HepG2 (cell line): ENCODE measurements around the gene RGS10. TPM values are rescaled to one million over a fixed set of nuclear protein-coding genes. Genes with fewer than 3 reads are reported as not detected.

Experiments
- ATAC-seq: fragments of 200-7000 bp; cut with Tn5 transposase; 3 replicates; pipeline ENCODE4 v1.9.1; 2020; ENCODE audit warnings: mild to moderate bottlenecking, moderate library complexity
- BruUV-seq: library from RNA; stranded (reverse); fragments of 400-500 nt; replicated peaks from 2 replicates; lab custom pipeline; 2021; lab: Mats Ljungman, UMichigan
- CTCF ChIA-PET: fragments of 300-600 bp; formaldehyde crosslinking; extraction: SDS; loops from one replicate; lab custom pipeline; 2021; ENCODE audit warnings: low total read pairs, inconsistent platforms, low intra/inter-chr PET ratio; lab: Yijun Ruan, JAX
- POLR2A ChIA-PET: fragments of 350-600 bp; sonication (Branson Sonifier 250); formaldehyde crosslinking; loops from one replicate; lab custom pipeline; 2020; ENCODE audit warnings: antibody characterized with exemption, inconsistent platforms; lab: Yijun Ruan, JAX
- DNase-seq: peaks from one replicate; pipeline ENCODE4 v3.0.0-alpha.2; 2015; ENCODE audit warnings: low spot score
- FAIRE-seq: peaks from 3 replicates; lab custom pipeline; 2011; peaks lifted over from hg19 to GRCh38; lab: Jason Lieb, UNC
- H2AFZ ChIP-seq: one replicate; pipeline ENCODE4 v1.6.1; 2011; ENCODE audit warnings: low read length, inconsistent platforms
- H3K27ac ChIP-seq: fragments of 300-600 bp; 3 replicates; pipeline ENCODE4 v1.8.0; 2011; ENCODE audit warnings: mixed run types, mild to moderate bottlenecking, mixed read lengths, low read length, inconsistent platforms; ENCODE audit not compliant: insufficient read depth; ENCODE audit errors: extremely low read length
- H3K27me3 ChIP-seq, 2 experiments: fragments of 200-600 bp in 1 of 2; 2 replicates in 1 of 2; 3 replicates in 1 of 2; pipeline versions ENCODE4 v1.6.0 to v1.8.0; 2011; ENCODE audit warnings: low read length in 2 of 2, mild to moderate bottlenecking in 2 of 2, moderate library complexity in 2 of 2, inconsistent platforms in 1 of 2; ENCODE audit not compliant: insufficient read depth in 2 of 2, control insufficient read depth in 1 of 2
- H3K36me3 ChIP-seq, 2 experiments: fragments of 200-600 bp in 1 of 2; replicated peaks in 1 of 2; 2 replicates in 1 of 2; 3 replicates in 1 of 2; pipeline versions ENCODE4 v1.5.1 to v1.8.0; 2011; ENCODE audit warnings: low read length in 2 of 2, inconsistent platforms in 1 of 2; ENCODE audit not compliant: insufficient read depth in 2 of 2, control insufficient read depth in 1 of 2
- H3K4me1 ChIP-seq: 2 replicates; pipeline ENCODE4 v1.5.1; 2012; ENCODE audit warnings: low read length, inconsistent platforms; ENCODE audit not compliant: insufficient read depth
- H3K4me2 ChIP-seq: 2 replicates; pipeline ENCODE4 v1.6.0; 2011; ENCODE audit warnings: low read depth, low read length, inconsistent platforms
- H3K4me3 ChIP-seq, 3 experiments: fragments of 200-600 bp in 1 of 3; sonication (generic), shearing (Covaris generic) in 1 of 3; replicated peaks in 1 of 3; 2 replicates each; pipeline ENCODE4 v1.5.1; 2011 to 2016; ENCODE audit warnings: low read length in 3 of 3, inconsistent platforms in 2 of 3, low read depth in 2 of 3, mild to moderate bottlenecking in 2 of 3, control low read depth in 1 of 3, mixed read lengths in 1 of 3; ENCODE audit not compliant: insufficient read depth in 1 of 3
- H3K79me2 ChIP-seq: one replicate; pipeline ENCODE4 v1.6.1; 2011; ENCODE audit warnings: low read length, inconsistent platforms; ENCODE audit not compliant: insufficient read depth
- H3K9ac ChIP-seq: 2 replicates; pipeline ENCODE4 v1.6.0; 2011; ENCODE audit warnings: mild to moderate bottlenecking, low read depth, low read length, inconsistent platforms; ENCODE audit not compliant: insufficient read depth
- H3K9me3 ChIP-seq: 2 replicates; pipeline ENCODE4 v1.5.1; 2012; ENCODE audit warnings: mild to moderate bottlenecking, low read length
- H4K20me1 ChIP-seq: 2 replicates; pipeline ENCODE4 v1.6.0; 2011; ENCODE audit warnings: inconsistent platforms, mild to moderate bottlenecking, low read length, moderate library complexity; ENCODE audit not compliant: insufficient read depth
- BRD4 ChIP-seq: sonication (generic); formaldehyde crosslinking; IDR thresholded peaks from 2 replicates; pipeline ENCODE4 v1.4.0; 2020; ENCODE audit warnings: missing genetic modification reagents
- CHD4 ChIP-seq: fragments of 200-600 bp; sonication (generic); IDR thresholded peaks from 2 replicates; pipeline ENCODE4 v1.7.0; 2017; ENCODE audit warnings: mild to moderate bottlenecking, low read length, borderline replicate concordance
- FOXO4 ChIP-seq: sonication (generic); formaldehyde crosslinking; conservative IDR thresholded peaks from 2 replicates; pipeline ENCODE4 v1.8.1; 2023; ENCODE audit warnings: missing genetic modification reagents
- GABPB1 ChIP-seq: IDR thresholded peaks from 2 replicates; pipeline ENCODE4 v1.6.1; 2016; ENCODE audit warnings: mild to moderate bottlenecking, missing genetic modification reagents, moderate library complexity, missing compliant biosample characterization
- HDAC2 ChIP-seq: sonication (generic); formaldehyde crosslinking; IDR thresholded peaks from 2 replicates; pipeline ENCODE4 v1.4.0; 2020; ENCODE audit warnings: missing genetic modification reagents
- HIVEP1 ChIP-seq: sonication (generic); formaldehyde crosslinking; IDR thresholded peaks from 2 replicates; pipeline ENCODE4 v1.4.0; 2020; ENCODE audit warnings: mild to moderate bottlenecking, missing genetic modification reagents
- IKZF5 ChIP-seq: IDR thresholded peaks from 2 replicates; pipeline ENCODE4 v1.6.1; 2018; ENCODE audit warnings: missing genetic modification reagents, mild to moderate bottlenecking, missing compliant biosample characterization
- KAT7 ChIP-seq: IDR thresholded peaks from 2 replicates; pipeline ENCODE4 v1.6.1; 2018; ENCODE audit warnings: borderline replicate concordance, missing compliant biosample characterization
- NFRKB ChIP-seq: fragments of 450-650 bp; IDR thresholded peaks from 2 replicates; pipeline ENCODE4 v1.6.1; 2017
- NR2F1 ChIP-seq, 2 experiments: fragments of 450-650 bp in 1 of 2; formaldehyde crosslinking in 1 of 2; IDR thresholded peaks; 2 replicates each; pipeline versions ENCODE4 v1.5.0 to v1.6.1; 2016 to 2020; ENCODE audit warnings: mild to moderate bottlenecking in 1 of 2, missing compliant biosample characterization in 1 of 2, missing genetic modification reagents in 1 of 2, moderate library complexity in 1 of 2
- REPIN1 ChIP-seq: sonication (generic); formaldehyde crosslinking; IDR thresholded peaks from 2 replicates; pipeline ENCODE4 v1.8.0; 2022; ENCODE audit warnings: missing genetic modification reagents, low read depth, mild to moderate bottlenecking, borderline replicate concordance
- RFX1 ChIP-seq: fragments of 450-650 bp; IDR thresholded peaks from 2 replicates; pipeline ENCODE4 v1.6.1; 2017
- RFX3 ChIP-seq: IDR thresholded peaks from 2 replicates; pipeline ENCODE4 v1.6.1; 2016; ENCODE audit warnings: missing biosample characterization, missing genetic modification reagents
- RFXAP ChIP-seq: sonication (generic); formaldehyde crosslinking; IDR thresholded peaks from 2 replicates; pipeline ENCODE4 v1.4.0; 2020; ENCODE audit warnings: missing genetic modification reagents, borderline replicate concordance
- TEAD3 ChIP-seq: optimal IDR thresholded peaks from 2 replicates; pipeline ENCODE3; 2016; ENCODE audit warnings: borderline replicate concordance
- ZBTB38 ChIP-seq: sonication (generic); formaldehyde crosslinking; IDR thresholded peaks from 2 replicates; pipeline ENCODE4 v1.5.1; 2020; ENCODE audit warnings: mild to moderate bottlenecking, missing genetic modification reagents
- ZBTB42 ChIP-seq: sonication (generic); formaldehyde crosslinking; IDR thresholded peaks from 2 replicates; pipeline ENCODE4 v1.5.0; 2020; ENCODE audit warnings: mild to moderate bottlenecking, missing genetic modification reagents
- ZBTB7B ChIP-seq: sonication (generic); formaldehyde crosslinking; IDR thresholded peaks from 2 replicates; pipeline ENCODE4 v1.4.0; 2020; ENCODE audit warnings: missing genetic modification reagents
- ZFP90 ChIP-seq: sonication (generic); formaldehyde crosslinking; IDR thresholded peaks from 2 replicates; pipeline ENCODE4 v1.8.0; 2022; ENCODE audit warnings: missing genetic modification reagents, mild to moderate bottlenecking, inconsistent platforms, borderline replicate concordance
- ZNF605 ChIP-seq: sonication (generic); formaldehyde crosslinking; IDR thresholded peaks from 2 replicates; pipeline ENCODE4 v1.8.0; 2022; ENCODE audit warnings: mild to moderate bottlenecking, missing genetic modification reagents
- WGBS: methylation state at CpG from one replicate; pipeline ENCODE4 v1.1.6; 2017; ENCODE audit warnings: low lambda C conversion rate; 5-methylcytosine and 5-hydroxymethylcytosine counted together
- in situ Hi-C: cut with HindIII; loops from 2 replicates; pipeline ENCODE4 v1.10.0; 2017; ENCODE audit warnings: low pct_unique_long_range_greater_than_20kb; ENCODE audit not compliant: extremely low pct_ligation_motif_present
- intact Hi-C: fragments of 100-400 bp; cut with micrococcal nuclease; formaldehyde crosslinking; loops from one replicate; pipeline ENCODE4 v1.10.0; 2022; ENCODE audit not compliant: unreplicated experiment
- polyA plus RNA-seq, 8 experiments: library from polyadenylated mRNA; depleted of rRNA in 3 of 8; stranded (reverse) in 7 of 8; unstranded in 1 of 8; fragments of >200 nt; fragmentation: Illumina TruSeq in 4 of 8; extraction: Trizol in 4 of 8; gene quantifications; 2 replicates each; pipeline versions ENCODE4 v1.2.1 to v1.2.3, GENCODE V29; 2011 to 2016; ENCODE audit warnings: low read depth in 4 of 8, missing spikeins in 1 of 8, mixed read lengths in 1 of 8; ENCODE audit not compliant: insufficient read depth in 1 of 8
- total RNA-seq, 5 experiments: library from RNA; depleted of rRNA; stranded (reverse); fragments of >200 nt; fragmentation: Illumina TruSeq; extraction: Trizol; gene quantifications; 2 replicates each; pipeline ENCODE4 v1.2.3, GENCODE V29; 2016; ENCODE audit warnings: low read depth in 1 of 5
- TF ChIP-seq, protein P1 (sequence below): sonication (generic); formaldehyde crosslinking; IDR thresholded peaks from 2 replicates; pipeline ENCODE4 v1.4.0; 2020; ENCODE audit warnings: missing genetic modification reagents, low read depth, mild to moderate bottlenecking, borderline replicate concordance

Gene RGS10
- total and polyA plus RNA-seq, 2 of the 13 experiments (the other 11 are each of a cell fraction or from before 2014, with no cell fraction given), result 1.7 to 5.1 TPM

DNA sequence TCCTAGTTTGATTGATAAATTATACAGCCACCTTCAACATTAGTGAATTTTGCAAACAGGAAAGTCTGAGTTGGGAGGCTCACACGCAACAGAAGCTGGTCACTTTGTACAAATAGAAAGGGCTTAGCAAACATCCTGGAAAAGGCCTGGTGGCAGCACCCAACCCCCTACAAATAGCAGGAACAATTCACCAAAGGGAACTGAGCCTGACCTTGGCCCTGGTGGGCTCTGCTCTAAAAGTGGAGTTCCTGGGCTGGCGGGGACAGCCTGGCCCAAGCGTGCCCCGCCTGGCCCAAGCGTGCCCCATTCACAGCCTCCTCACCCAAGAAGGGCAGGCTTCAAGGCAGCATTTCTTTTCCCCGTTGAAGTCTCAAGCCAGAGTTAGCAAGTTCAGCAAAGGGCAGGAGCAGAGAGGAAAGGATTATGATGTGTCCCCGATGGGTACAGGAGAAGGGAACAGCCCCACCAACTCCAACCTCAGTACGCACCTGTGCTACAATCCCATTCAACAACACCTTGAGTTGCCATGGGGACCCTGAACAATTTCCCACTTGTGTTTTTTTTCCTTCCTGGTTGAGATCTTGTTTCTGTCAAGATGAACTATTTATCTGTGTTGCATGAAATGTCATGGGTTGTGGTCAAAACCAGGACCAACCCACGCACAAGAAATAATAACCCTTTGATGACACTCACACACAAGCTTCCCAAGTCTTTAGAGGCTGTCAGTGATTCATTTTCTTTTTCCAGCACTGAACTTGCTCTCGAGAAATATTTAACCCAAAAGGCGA, 43.4 kb downstream of the RGS10 start:
- intact Hi-C loops, result loop anchor here (5.0 kb wide), 1 partner anchor 43 kb away; the partner anchor contains the start of gene RGS10
- Histone ChIP-seq H4K20me1 (no peaks in the 10 kb centered on the region), H3K9ac (peak overlapping the region; percentile 48), H3K79me2 (no peaks in the 10 kb centered on the region), H3K4me2 (peak overlapping the region; percentile 88), H3K4me3 (peak overlapping the region; percentile 15 to 52 (median 25); a peak in 4 of 6 replicates), H3K27ac (peak overlapping the region; percentile 61), H2AFZ (no peak overlapping the region), H3K27me3 (no peaks in the 10 kb centered on the region; a peak in 1 of 5 replicates), H3K4me1 (peaks cover 82% of the 10 kb centered on the region), H3K36me3 (no peaks in the 10 kb centered on the region), H3K9me3 (no peaks in the 10 kb centered on the region)
- in situ Hi-C loops, result no loop called here
- DNase-seq (peak; percentile 91), FAIRE-seq (peak; percentile 90), ATAC-seq (peak; percentile 87)
- 5% methylated on average over 11 of the region's 11 CpGs for WGBS
- POLR2A ChIA-PET, result interaction anchor here (0.6 to 1.4 kb wide), 3 partner anchors 9 to 292 kb away, joined by 3 to 5 read pairs (median 4); no protein-coding TSS in a partner anchor
- BruUV-seq, result no TSS peak
- CTCF ChIA-PET, result no interaction called here
- no peak for TF ChIP-seq NFRKB
- TF ChIP-seq HDAC2 (CRISPR knock-in tag), result peak; percentile 67
- no peak; the same call in 1 of the 2 replicates for TF ChIP-seq KAT7
- TF ChIP-seq RFX1, result peak; percentile 44; the same call in 1 of the 2 replicates
- peak in 1 of 2 experiments; percentile 69; a peak in 1 of 4 replicates for TF ChIP-seq NR2F1 (CRISPR knock-in tag; IDR thresholded peaks at IDR 0.05)
- peak; percentile 35; the same call in 1 of the 2 replicates for TF ChIP-seq REPIN1 (CRISPR knock-in tag)
- TF ChIP-seq ZFP90 (CRISPR knock-in tag), result peak; percentile 69; the same call in 1 of the 2 replicates
- TF ChIP-seq CHD4, result no peak
- peak; percentile 98 for TF ChIP-seq IKZF5 (CRISPR knock-in tag)
- TF ChIP-seq ZBTB38 (CRISPR knock-in tag), result peak; percentile 52; the same call in 1 of the 2 replicates
- peak; percentile 71 for TF ChIP-seq TEAD3 (CRISPR knock-in tag)
- peak; percentile 29; the same call in 1 of the 2 replicates for TF ChIP-seq GABPB1 (CRISPR knock-in tag)
- no peak for TF ChIP-seq HIVEP1 (CRISPR knock-in tag)
- no peak for TF ChIP-seq BRD4 (CRISPR knock-in tag)
- TF ChIP-seq ZBTB7B (CRISPR knock-in tag), result peak; percentile 97
- peak; percentile 32; the same call in 1 of the 2 replicates for TF ChIP-seq RFX3 (CRISPR knock-in tag)
- 0 out of 2 replicates have a peak, but pooled peaks have one; percentile 55 for TF ChIP-seq RFXAP (CRISPR knock-in tag)
- TF ChIP-seq FOXO4 (CRISPR knock-in tag), result no peak
- peak; percentile 82 for TF ChIP-seq ZNF605 (CRISPR knock-in tag)
- TF ChIP-seq, protein P1, sequence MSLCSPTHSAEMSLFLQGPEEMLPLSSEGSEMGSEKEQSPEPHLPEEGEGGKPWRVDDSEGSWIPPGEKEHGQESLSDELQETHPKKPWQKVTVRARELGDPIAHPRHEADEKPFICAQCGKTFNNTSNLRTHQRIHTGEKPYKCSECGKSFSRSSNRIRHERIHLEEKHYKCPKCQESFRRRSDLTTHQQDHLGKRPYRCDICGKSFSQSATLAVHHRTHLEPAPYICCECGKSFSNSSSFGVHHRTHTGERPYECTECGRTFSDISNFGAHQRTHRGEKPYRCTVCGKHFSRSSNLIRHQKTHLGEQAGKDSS, result peak; percentile 46; the same call in 1 of the 2 replicates
- TF ChIP-seq ZBTB42, result no peak
